HG03108 (cell line): ENCODE results near the gene ROBO2.

Source experiments
- ATAC-seq: cut with Tn5 transposase; IDR thresholded peaks from one replicate; pipeline ENCODE4 v1.9.1; 2021; ENCODE audit warnings: moderate library complexity; ENCODE audit not compliant: unreplicated experiment

Gene ROBO2

DNA sequence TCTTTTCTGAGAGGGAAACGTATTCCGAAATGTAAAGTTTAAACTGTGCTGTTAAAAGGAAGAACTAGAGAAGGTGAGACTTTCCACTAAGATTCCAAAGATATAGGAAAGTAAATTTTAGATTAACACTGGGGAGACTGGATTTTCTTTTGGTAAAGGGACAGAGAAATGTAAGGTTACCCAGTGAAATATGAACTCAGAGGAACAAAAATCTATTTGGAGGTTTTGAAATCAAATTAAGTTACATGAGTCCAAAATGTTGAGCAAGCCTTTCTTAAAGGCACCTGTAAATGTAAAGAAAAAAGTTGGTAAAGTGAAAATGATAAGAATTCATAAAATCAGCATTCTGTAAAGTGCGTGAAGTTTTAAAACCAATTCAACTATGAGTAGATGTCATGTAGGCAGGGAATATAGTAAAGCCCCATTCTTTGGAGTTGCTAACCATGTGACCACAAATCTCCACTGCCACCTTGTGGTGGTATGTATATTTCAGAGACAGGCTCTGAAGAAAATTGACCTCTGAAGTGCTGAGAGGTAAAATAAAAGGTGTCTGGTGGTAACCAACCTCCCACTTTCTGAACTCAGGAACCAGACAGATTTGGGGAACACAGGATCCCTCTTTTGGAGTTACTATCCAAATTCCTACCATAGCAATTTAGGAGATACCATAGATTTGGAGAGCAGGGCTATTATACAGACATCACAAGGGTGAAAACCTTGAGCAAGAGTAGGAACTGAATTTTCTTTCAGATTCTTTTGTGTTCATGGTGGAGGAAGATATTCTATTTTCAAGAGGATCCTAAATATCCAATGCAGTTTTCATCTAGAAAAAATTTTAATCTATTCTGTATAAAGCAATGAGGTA, 215.3 kb downstream of the ROBO2 start:
- no peak for ATAC-seq

DNA sequence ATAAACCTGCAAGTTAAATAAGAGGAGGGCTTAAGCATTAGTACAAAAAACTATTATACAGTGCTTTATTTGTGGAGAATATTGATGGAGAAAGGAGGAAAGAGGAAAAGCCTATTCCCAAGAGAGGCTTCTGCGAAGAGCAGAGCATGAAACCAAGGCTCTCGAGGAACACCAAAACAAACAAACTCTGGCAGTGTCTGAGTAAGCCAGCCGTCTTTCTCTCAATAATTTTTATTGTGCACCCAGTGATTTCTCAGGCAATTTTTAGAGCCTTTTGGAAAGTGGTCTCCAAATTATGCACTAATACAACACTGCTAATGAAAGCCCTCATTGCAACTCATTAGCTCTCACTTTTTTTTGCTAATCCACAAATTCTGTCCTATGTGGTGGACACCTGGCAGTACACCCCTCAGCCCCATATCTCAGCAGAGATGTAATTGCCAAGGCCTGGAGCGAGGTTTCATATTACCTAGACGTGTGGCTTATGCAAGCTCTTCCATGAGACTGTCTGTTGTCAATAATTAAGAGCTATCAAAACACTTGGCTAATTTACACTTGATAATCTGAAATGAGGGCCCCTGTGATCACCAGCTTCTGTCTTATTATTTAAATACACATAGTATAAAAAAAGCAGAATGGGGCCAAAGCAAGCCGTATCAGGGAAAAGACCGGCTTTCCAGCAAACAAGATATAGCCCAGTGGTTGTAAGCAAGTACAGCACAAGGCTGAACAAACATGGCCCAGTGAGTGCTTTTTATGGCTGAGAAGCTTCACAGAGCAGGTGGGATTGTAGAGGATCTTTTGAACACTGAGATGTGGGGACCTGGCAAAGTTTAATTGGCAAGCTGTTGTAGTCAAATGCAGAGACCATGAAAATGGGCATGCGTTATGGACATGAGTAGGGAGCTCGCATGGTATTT, 216.9 kb downstream of the ROBO2 start:
- ATAC-seq = no peak

- no peak for ATAC-seq
These were observed 219.8 kb downstream of the ROBO2 start for GRCh38 chr3:77259694-77260093.

DNA sequence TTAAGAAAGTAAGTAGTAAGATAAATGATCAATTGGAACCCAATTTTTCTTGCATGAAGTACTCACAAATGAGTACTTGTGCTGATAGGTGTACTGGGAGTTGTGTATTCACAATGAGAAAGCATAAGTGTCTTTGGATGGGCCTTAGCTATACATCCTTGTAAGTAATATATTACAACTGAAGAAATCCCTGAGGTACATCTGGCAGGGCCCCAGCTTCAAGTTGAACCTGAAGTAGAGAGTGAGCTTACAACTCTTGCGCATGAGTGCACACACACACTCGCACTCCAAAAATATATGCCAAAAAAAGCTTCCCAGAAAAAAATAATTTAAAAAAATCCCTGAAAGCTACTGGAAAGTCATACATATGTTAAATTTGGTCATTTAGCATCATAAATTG, 222.5 kb downstream of the ROBO2 start:
- ATAC-seq = no peak

GRCh38 chr3:77267589-77267988, 227.7 kb downstream of the ROBO2 start:
- ATAC-seq = no peak

GRCh38 chr3:77271306-77271705, 231.4 kb downstream of the ROBO2 start:
- ATAC-seq = no peak

DNA sequence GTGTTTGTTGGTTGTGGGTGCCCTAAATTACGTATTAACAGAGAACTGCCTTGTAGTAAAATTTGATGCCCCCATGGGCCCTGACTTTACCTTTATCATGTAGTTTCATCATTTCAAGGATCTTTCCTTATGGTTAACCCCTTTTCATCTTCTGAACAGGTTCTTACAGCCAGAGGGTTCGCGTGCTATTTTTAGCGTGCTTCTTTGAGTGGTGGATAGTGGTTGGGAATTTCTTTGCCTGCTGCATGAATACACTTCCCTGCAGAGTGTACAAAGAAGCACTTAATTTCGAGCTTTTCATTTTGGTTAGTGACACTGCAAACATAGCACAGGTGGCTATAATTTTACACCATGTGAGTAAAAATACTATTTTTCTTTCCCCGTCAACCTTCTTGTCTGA, 231.8 kb downstream of the ROBO2 start:
- ATAC-seq = no peak

DNA sequence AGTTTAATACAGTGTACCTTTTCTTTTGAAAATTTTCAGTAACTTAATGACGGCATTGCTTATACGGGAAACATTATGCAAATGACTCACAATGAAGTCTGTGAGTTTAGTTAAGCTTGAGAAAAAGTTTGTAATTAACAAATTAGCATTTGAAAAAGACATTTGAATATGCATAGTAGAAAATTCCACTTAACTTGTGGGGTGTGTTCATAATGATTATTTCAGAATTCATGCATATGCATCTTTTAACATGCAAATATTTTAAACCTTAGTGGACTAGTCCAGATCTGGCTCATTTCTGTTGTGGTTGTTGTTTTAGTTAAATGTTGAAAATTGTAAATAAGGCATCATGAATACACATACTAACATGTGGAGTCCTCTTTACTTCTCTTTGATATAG, 239.4 kb downstream of the ROBO2 start:
- ATAC-seq = no peak

DNA sequence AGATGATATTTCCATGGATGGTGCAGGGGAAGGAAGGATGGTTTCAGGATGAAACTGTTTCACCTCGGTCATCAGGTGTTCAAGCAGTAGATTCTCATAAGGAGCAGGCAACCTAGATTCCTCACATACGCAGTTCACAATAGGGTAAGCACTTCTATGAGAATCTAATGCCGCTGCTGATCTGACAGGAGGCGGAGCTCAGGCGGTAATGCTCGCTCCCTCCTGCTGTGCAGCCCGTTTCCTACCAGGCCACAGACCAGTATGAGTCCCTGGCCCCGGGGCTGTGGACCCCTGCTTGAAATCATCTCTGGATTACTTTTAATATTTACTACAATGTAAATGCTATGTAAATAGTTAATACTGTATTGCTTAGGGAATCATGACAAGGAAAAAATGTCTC, 241.8 kb downstream of the ROBO2 start:
- no peak for ATAC-seq

DNA sequence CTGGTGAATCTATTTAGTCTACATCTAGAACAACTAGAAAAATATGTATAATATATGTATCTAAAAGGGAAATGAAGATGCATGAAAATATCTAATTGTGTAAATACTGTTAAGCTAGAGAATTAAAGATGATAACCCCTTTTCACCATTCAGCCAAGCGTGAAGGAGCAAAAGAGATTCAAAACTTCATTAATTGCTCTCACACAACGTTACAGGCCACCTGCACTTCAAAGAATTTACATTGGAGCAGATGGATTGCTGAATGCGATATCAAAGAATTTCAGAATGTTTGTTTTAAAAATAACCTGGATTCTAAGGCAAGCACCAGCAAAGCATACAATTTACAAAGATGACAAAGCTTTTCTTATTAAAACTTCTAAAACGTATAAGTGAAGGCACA, 243.2 kb downstream of the ROBO2 start:
- no peak for ATAC-seq

DNA sequence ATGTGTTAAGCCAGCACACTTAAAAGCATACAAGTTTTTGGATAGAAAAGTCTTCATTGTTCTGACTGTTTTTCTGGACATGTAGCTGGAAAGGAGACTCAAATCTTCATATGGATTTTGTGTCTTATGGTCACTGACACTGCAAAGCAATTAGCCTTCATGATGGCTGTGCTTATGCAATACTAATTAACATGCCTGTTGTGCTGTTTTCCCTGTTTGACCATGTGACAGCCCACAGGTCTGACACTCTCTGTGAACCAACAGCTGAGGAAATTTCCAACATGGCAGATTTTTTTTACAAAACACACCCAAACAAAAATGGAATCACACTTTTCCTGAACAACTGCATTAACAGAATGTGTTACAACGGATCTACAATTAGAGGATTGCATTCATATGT, 248.4 kb downstream of the ROBO2 start:
- no peak for ATAC-seq

GRCh38 chr3:77296527-77296926, 256.6 kb downstream of the ROBO2 start:
- no peak for ATAC-seq

- ATAC-seq = no peak
These were observed 258.5 kb downstream of the ROBO2 start for GRCh38 chr3:77298417-77298816.

GRCh38 chr3:77303955-77304699, 264.2 kb downstream of the ROBO2 start:
- ATAC-seq = no peak

DNA sequence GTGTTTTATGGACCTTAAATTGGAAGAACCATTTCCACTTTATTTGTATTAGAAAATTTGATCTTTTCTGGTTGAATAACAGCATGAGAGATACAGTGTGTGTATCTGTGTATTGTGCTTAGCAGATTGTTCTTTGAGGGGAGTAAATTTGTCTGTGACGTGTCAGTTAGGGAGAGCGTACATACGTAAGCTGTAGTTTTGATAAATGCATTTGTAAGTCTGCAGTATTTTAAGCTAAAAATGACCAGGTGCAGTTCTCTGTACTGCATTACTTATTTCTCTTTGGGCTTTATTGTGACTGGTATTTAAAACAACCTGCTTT, 264.8 kb downstream of the ROBO2 start:
- no peak for ATAC-seq

DNA sequence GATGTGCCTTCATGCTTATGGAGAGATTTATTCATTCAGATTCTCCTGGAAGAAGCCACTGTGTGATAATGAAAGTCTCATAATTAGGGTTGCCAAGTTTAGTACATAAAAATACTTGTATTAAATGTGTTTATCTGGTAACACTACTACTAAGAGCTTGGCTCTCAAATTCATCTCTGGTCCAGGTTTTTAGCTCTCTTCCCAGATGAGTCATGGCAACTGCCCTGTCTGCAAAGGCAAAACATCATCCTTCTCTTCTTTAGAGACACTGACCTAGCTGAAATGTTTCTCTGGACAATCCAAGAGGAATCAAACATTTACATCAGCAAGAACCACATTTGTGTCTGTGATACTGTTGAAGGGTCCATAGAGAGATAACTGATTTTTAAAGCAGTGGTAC, 269.6 kb downstream of the ROBO2 start:
- ATAC-seq = no peak

DNA sequence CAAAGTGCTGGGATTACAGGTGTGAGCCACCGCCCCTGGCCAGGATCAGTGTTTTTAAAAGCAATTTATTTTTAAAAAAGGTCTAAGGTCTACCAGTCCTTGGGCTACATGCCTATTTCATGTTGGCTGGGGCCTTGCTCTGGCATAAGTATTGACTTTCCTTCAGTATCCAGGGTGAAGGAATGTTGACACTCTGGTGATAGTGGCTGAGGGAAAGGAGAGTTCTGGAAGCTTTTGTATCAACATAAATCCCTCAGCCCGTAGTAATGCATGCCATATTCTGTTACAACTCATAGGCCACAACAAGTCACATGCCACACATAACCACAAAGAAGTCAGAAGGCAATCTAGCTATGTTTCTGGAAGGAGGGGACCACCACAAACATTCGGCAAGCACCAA, 273.9 kb downstream of the ROBO2 start:
- ATAC-seq = no peak

DNA sequence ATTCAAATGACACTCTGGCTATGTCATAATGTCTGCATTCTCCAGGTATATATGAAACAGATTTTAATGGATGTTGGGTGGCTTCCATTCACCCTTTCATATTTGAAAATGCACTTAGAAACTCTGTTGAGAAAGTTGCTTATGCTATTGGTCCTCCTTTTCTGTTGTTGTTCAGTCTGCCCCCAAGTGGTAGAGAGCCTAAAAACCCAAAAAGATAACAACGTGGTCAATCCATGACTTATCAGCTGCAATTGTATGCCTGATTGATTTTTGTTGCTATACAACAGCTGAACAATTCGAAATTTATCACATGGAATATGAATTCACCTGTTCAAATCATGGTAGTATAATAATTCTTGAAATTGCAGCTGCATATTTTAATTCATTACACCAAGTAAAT, 279.8 kb downstream of the ROBO2 start:
- ATAC-seq = no peak

GRCh38 chr3:77320514-77320913, 280.6 kb downstream of the ROBO2 start:
- no peak for ATAC-seq

DNA sequence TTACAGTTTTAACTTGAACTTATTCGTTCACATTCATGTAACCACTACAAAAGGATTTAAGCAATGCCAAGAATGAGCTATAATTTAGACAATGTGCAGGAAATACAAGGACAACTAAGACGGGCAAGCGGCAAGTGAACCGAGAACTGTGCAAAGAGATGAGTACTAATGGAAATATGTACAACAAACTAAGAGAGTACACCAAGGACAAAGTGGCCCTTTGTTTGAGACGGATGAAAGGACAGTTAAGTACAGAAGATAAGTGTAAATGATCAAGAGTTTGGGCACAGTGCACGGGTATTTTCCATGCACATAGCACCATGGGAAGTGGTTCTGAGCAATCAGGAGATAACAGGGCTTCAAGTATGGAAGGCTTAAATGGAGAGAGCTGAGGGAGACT, 281.7 kb downstream of the ROBO2 start:
- ATAC-seq = no peak

DNA sequence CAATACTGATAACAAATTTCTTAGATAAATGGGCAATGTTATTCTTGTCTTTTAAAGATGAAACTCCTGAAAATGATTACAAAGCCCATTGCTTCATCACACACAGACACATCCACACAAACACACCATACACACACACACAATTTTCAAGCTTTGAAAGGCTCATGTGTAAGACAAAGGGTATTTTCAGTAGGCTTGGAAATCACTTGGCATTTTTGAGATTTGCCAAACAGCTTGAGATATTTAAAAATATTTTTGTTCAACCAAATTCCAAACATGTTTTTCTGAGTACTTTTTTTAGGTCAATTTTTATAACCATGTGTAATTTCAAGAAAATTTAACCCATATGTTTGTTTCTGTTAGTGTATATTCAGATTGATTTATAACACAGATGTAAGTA, 283.7 kb downstream of the ROBO2 start:
- no peak for ATAC-seq

- no peak for ATAC-seq
These were observed 284.2 kb downstream of the ROBO2 start for GRCh38 chr3:77324105-77324504.
